ENCODE results near the gene NAT8. TPM values are rescaled to one million over a fixed set of nuclear protein-coding genes. Genes with fewer than 3 reads are reported as not detected.

The NAT8 gene
- not detected in 5 replicates for total RNA-seq (2022; extraction: Qiagen RNA extraction)

GRCh38 chr2:73642338-73643018 lies at the start of gene NAT8:
NAT8 (minus strand) TSS chr2:73642422; CDS start chr2:73641628, 794 bp downstream.

Other genes starting within 250 kb of the NAT8 start
- gene TPRKB, start 94.9 kb upstream of the NAT8 start, total RNA-seq (2022; extraction: Qiagen RNA extraction), result 67.3 to 107 TPM (median 83.2 TPM) in 5 replicates
- 34.0 to 40.8 TPM (median 40.4 TPM) in 5 replicates for gene DUSP11, start 137.7 kb upstream of the NAT8 start, total RNA-seq (2022; extraction: Qiagen RNA extraction)
- gene C2orf78, start 141.8 kb upstream of the NAT8 start, total RNA-seq (2022; extraction: Qiagen RNA extraction), result not detected in 5 replicates
- 49.9 to 59.6 TPM (median 55.4 TPM) in 5 replicates for gene STAMBP, start 186.5 kb upstream of the NAT8 start, total RNA-seq (2022; extraction: Qiagen RNA extraction)

Measured in A549 treated with dexamethasone at 1 μM for 4 hours (cell line).